GM23248 (cell line): ENCODE data around the gene CPED1. TPM values are rescaled to one million over a fixed set of nuclear protein-coding genes. Genes with fewer than 3 reads are reported as not detected.

Experiments used
- DNase-seq: peaks from one replicate; pipeline ENCODE4 v3.0.0-alpha.2; 2015
- H2AFZ ChIP-seq: fragments of 200-600 bp; sonication (generic); 2 replicates; pipeline ENCODE4 v1.6.1; 2016; ENCODE audit warnings: antibody characterized with exemption
- H3F3A ChIP-seq: fragments of 200-600 bp; sonication (generic); 2 replicates; pipeline ENCODE4 v1.6.1; 2016; ENCODE audit warnings: mild to moderate bottlenecking, antibody characterized with exemption, mixed run types; ENCODE audit not compliant: insufficient read depth
- H3K27ac ChIP-seq: fragments of 200-600 bp; sonication (generic); 2 replicates; pipeline ENCODE4 v1.5.1; 2016; ENCODE audit warnings: mild to moderate bottlenecking
- H3K27me3 ChIP-seq: fragments of 200-600 bp; sonication (generic); replicated peaks from 2 replicates; pipeline ENCODE4 v1.6.1; 2016; ENCODE audit warnings: mild to moderate bottlenecking; ENCODE audit not compliant: insufficient read depth
- H3K36me3 ChIP-seq: fragments of 200-600 bp; sonication (generic); 2 replicates; pipeline ENCODE4 v1.6.1; 2016; ENCODE audit warnings: low read depth, mild to moderate bottlenecking
- H3K4me1 ChIP-seq: fragments of 200-600 bp; sonication (generic); 2 replicates; pipeline ENCODE4 v1.6.1; 2016; ENCODE audit warnings: mild to moderate bottlenecking; ENCODE audit not compliant: insufficient read depth
- H3K4me2 ChIP-seq: fragments of 200-600 bp; sonication (generic); one replicate; pipeline ENCODE4 v1.6.1; 2016; ENCODE audit warnings: mild to moderate bottlenecking; ENCODE audit not compliant: unreplicated experiment
- H3K4me3 ChIP-seq: fragments of 200-600 bp; sonication (generic); 2 replicates; pipeline ENCODE4 v1.5.1; 2016; ENCODE audit warnings: mild to moderate bottlenecking
- H3K79me2 ChIP-seq: fragments of 200-600 bp; sonication (generic); 2 replicates; pipeline ENCODE4 v1.6.1; 2016; ENCODE audit warnings: mild to moderate bottlenecking; ENCODE audit not compliant: insufficient read depth
- H3K9ac ChIP-seq: fragments of 200-600 bp; sonication (generic); 2 replicates; pipeline ENCODE4 v1.6.1; 2016; ENCODE audit warnings: mild to moderate bottlenecking
- H3K9me2 ChIP-seq: fragments of 200-600 bp; sonication (generic); 2 replicates; pipeline ENCODE4 v1.6.1; 2016; ENCODE audit warnings: mixed run types, mild to moderate bottlenecking, moderate library complexity; ENCODE audit not compliant: insufficient read depth
- H3K9me3 ChIP-seq: fragments of 200-600 bp; sonication (generic); one replicate; pipeline ENCODE4 v1.6.1; 2017; ENCODE audit warnings: low read depth
- H4K20me1 ChIP-seq: fragments of 200-600 bp; sonication (generic); 2 replicates; pipeline ENCODE4 v1.6.0; 2016; ENCODE audit not compliant: insufficient read depth
- EZH2 ChIP-seq: fragments of 200-600 bp; sonication (generic); IDR thresholded peaks from 2 replicates; pipeline ENCODE4 v1.6.1; 2018; ENCODE audit warnings: antibody characterized with exemption, mild to moderate bottlenecking; ENCODE audit not compliant: insufficient read depth, poor library complexity, severe bottlenecking
- EZH2phosphoT487 ChIP-seq: fragments of 200-600 bp; sonication (generic); IDR thresholded peaks from 2 replicates; pipeline ENCODE4 v1.6.1; 2018; ENCODE audit warnings: antibody characterized with exemption, moderate library complexity, mild to moderate bottlenecking, low read depth; ENCODE audit not compliant: insufficient read depth
- WGBS, 2 experiments: methylation state at CpG; one replicate each; pipeline ENCODE4 v1.1.6; 2015 to 2017; ENCODE audit warnings: low lambda C conversion rate in 2 of 2, low coverage in 1 of 2; ENCODE audit errors: missing lambda C conversion rate in 2 of 2; 5-methylcytosine and 5-hydroxymethylcytosine counted together
- in situ Hi-C: fragments of 300-500 bp; cut with MboI; formaldehyde crosslinking; loops from 2 replicates; pipeline ENCODE4 v1.15.0; 2020
- polyA plus RNA-seq: library from polyadenylated mRNA; unstranded; fragments of >200 nt; fragmentation: Nextera tagmentation; extraction: Ambion mirVana; gene quantifications from 2 replicates; pipeline ENCODE4 v1.2.1, GENCODE V29; 2016
- total RNA-seq: library from RNA; depleted of rRNA; stranded (reverse); fragments of >200 nt; shearing (Covaris generic); gene quantifications from 2 replicates; pipeline ENCODE4 v1.2.3, GENCODE V29; 2014

Gene CPED1
- total and polyA plus RNA-seq, 2 experiments from 2014 or later, result 12.4 to 20.2 TPM

GRCh38 chr7:121080257-121080912 is 91.9 kb downstream of the CPED1 start:
- Histone ChIP-seq H3K27ac (no peak overlapping the region), H3K4me2 (no peak overlapping the region), H3K9me2 (no peaks in the 10 kb centered on the region), H3K36me3 (no peaks in the 10 kb centered on the region), H3K4me1 (peaks cover 57% of the 10 kb centered on the region), H3K9ac (no peak overlapping the region), H3K4me3 (no peak overlapping the region), H3K27me3 (no peaks in the 10 kb centered on the region), H3F3A (peaks cover 42% of the 10 kb centered on the region), H3K79me2 (no peaks in the 10 kb centered on the region), H2AFZ (no peak overlapping the region), H3K9me3 (no peaks in the 10 kb centered on the region), H4K20me1 (no peaks in the 10 kb centered on the region)
- in situ Hi-C loops, result loop anchor here (5.0 kb wide), 1 partner anchor 93 kb away; the partner anchor contains the start of gene CPED1
- TF ChIP-seq EZH2 (no peak), EZH2phosphoT487 (no peak)
- 92 to 97% methylated on average over 2 of the region's 2 CpGs for WGBS, 2 experiments
- no peak for DNase-seq

DNA sequence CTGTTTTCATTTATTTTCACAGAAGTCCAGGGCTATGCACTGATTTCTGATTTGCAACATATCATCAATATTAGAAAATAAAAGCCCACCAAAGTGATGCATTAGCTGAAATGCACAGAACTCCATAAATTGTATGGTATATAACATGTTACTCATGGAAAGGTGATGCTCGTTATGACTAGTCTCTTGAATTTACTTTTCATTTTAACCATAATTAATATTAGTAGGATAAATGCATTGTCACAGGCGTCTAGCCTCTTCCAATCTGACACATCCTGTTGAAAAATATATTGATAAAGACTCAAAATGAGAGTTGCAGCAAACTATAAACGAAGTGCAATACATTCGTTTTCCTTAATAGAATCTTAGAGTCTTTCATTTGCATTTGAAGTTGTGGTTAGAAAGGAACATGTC is 92.4 kb downstream of the CPED1 start:
- H3K9ac ChIP-seq, result no peak overlapping the region
- H4K20me1 ChIP-seq, result no peaks in the 10 kb centered on the region
- H3K36me3 ChIP-seq, result no peaks in the 10 kb centered on the region
- in situ Hi-C loops, result loop anchor here (5.0 kb wide), 1 partner anchor 94 kb away; the partner anchor contains the start of gene CPED1
- peaks cover 60% of the 10 kb centered on the region for H3K4me1 ChIP-seq
- DNase-seq, result no peak
- H3F3A ChIP-seq, result peaks cover 45% of the 10 kb centered on the region
- no peak for TF ChIP-seq EZH2phosphoT487
- TF ChIP-seq EZH2, result no peak
- H3K9me2 ChIP-seq, result no peaks in the 10 kb centered on the region
- H3K4me3 ChIP-seq, result no peak overlapping the region
- no peaks in the 10 kb centered on the region for H3K79me2 ChIP-seq
- H3K9me3 ChIP-seq, result no peaks in the 10 kb centered on the region
- H3K27ac ChIP-seq, result no peak overlapping the region
- no peak overlapping the region for H3K4me2 ChIP-seq
- H3K27me3 ChIP-seq, result no peaks in the 10 kb centered on the region
- 56 to 61% methylated on average over 4 of the region's 4 CpGs for WGBS, 2 experiments
- H2AFZ ChIP-seq, result no peak overlapping the region

- peak overlapping the region; percentile 22 for H3K4me2 ChIP-seq
- DNase-seq, result peak; percentile 83
These were observed 92.9 kb downstream of the CPED1 start for GRCh38 chr7:121081327-121081936.

GRCh38 chr7:121082400-121083101 is 94.0 kb downstream of the CPED1 start:
- Histone ChIP-seq H3K4me3 (peak overlapping the region; percentile 56; the same call in 1 of the 2 replicates), H3K9me2 (no peaks in the 10 kb centered on the region), H3K9me3 (no peaks in the 10 kb centered on the region), H3K79me2 (no peaks in the 10 kb centered on the region), H3K4me2 (peak overlapping the region; percentile 88), H3K27me3 (no peaks in the 10 kb centered on the region), H3F3A (peaks cover 49% of the 10 kb centered on the region), H4K20me1 (no peaks in the 10 kb centered on the region), H2AFZ (peak overlapping the region; percentile 40; the same call in 1 of the 2 replicates), H3K27ac (peak overlapping the region; percentile 87), H3K4me1 (peaks cover 64% of the 10 kb centered on the region), H3K36me3 (no peaks in the 10 kb centered on the region), H3K9ac (no peak overlapping the region; the same call in 1 of the 2 replicates)
- TF ChIP-seq EZH2phosphoT487 (no peak), EZH2 (no peak)
- in situ Hi-C loops, result loop anchor here (5.0 kb wide), 1 partner anchor 95 kb away; the partner anchor contains the start of gene CPED1
- no peak for DNase-seq

More at GRCh38 chr7:121081327-121081936, 92.9 kb downstream of the CPED1 start:
- H3K4me1 ChIP-seq, result peaks cover 60% of the 10 kb centered on the region
- no peak overlapping the region for H3K4me3 ChIP-seq
- H3K9ac ChIP-seq, result no peak overlapping the region
- H3K36me3 ChIP-seq, result no peaks in the 10 kb centered on the region
- H3K27ac ChIP-seq, result no peak overlapping the region
- H3F3A ChIP-seq, result peaks cover 45% of the 10 kb centered on the region
- H2AFZ ChIP-seq, result no peak overlapping the region
- in situ Hi-C loops, result loop anchor here (5.0 kb wide), 1 partner anchor 94 kb away; the partner anchor contains the start of gene CPED1
- no peaks in the 10 kb centered on the region for H3K9me2 ChIP-seq
- H3K27me3 ChIP-seq, result no peaks in the 10 kb centered on the region
- no peak for TF ChIP-seq EZH2
- no peak for TF ChIP-seq EZH2phosphoT487
- H4K20me1 ChIP-seq, result no peaks in the 10 kb centered on the region
- 48 to 54% methylated on average over 3 of the region's 3 CpGs for WGBS, 2 experiments
- H3K9me3 ChIP-seq, result no peaks in the 10 kb centered on the region
- H3K79me2 ChIP-seq, result no peaks in the 10 kb centered on the region
